GM10248 (cell line): ENCODE measurements around the gene SCAMP4.

Experiments used
- CTCF ChIA-PET: fragments of 300-600 bp; sonication (Branson Sonifier 250); formaldehyde crosslinking; extraction: SDS; loops from one replicate; lab custom pipeline; 2021; ENCODE audit warnings: antibody characterized with exemption; lab: Yijun Ruan, JAX
- POLR2A ChIA-PET: fragments of 350-650 bp; sonication (Branson Sonifier 250); formaldehyde crosslinking; extraction: SDS; loops from one replicate; lab custom pipeline; 2020; ENCODE audit warnings: antibody characterized with exemption; lab: Yijun Ruan, JAX
- DNase-seq: peaks from one replicate; pipeline ENCODE4 v3.0.0; 2012; ENCODE audit errors: extremely low spot score
- CTCF ChIP-seq: IDR thresholded peaks from 2 replicates; pipeline ENCODE4 v1.5.1; 2012; ENCODE audit warnings: mild to moderate bottlenecking, low read depth; ENCODE audit errors: extremely low read depth, missing control alignments, control extremely low read depth

SCAMP4 gene

GRCh38 chr19:1913781-1914577 is 8.8 kb downstream of the SCAMP4 start:
- DNase-seq, result no peak
- TF ChIP-seq CTCF, result no peak
- POLR2A ChIA-PET, result no interaction called here
- CTCF ChIA-PET, result interaction anchor here (1.2 to 2.2 kb wide), 3 partner anchors 14 to 16 kb away, joined by 4 to 7 read pairs (median 6); no protein-coding TSS in a partner anchor

GRCh38 chr19:1914826-1915341 is 9.7 kb downstream of the SCAMP4 start:
- ChIA-PET CTCF (interaction anchor here (1.2 to 2.2 kb wide), 3 partner anchors 13 to 16 kb away, joined by 3 to 7 read pairs (median 4); no protein-coding TSS in a partner anchor), POLR2A (no interaction called here)
- TF ChIP-seq CTCF, result no peak
- DNase-seq, result no peak

DNA sequence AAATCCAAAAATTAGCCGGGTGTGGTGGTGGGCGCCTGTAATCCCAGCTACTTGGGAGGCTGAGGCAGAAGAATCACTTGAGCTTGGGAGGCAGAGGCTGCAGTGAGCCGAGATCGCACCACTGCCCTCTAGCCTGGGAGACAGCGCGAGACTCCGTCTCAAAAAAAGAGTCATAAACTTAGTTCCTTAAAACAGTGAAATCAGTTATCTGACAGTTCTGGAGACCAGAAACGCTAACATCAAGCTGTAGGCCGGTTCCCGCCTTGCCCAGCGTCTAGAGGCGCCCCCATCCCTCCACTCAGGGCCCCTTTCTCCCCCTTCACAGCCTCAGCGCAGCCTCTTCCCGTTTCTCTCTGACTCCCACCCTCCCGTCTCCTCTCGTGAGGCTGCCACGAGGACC is 11.9 kb downstream of the SCAMP4 start:
- CTCF ChIA-PET, result interaction anchor here (1.2 to 1.8 kb wide), 3 partner anchors 11 to 20 kb away, joined by 4 to 6 read pairs (median 4); no protein-coding TSS in a partner anchor
- DNase-seq, result no peak
- TF ChIP-seq CTCF, result no peak
- POLR2A ChIA-PET, result no interaction called here

GRCh38 chr19:1917926-1918325 is 12.7 kb downstream of the SCAMP4 start:
- no peak for TF ChIP-seq CTCF
- ChIA-PET POLR2A (no interaction called here), CTCF (no interaction called here)
- no peak for DNase-seq

DNA sequence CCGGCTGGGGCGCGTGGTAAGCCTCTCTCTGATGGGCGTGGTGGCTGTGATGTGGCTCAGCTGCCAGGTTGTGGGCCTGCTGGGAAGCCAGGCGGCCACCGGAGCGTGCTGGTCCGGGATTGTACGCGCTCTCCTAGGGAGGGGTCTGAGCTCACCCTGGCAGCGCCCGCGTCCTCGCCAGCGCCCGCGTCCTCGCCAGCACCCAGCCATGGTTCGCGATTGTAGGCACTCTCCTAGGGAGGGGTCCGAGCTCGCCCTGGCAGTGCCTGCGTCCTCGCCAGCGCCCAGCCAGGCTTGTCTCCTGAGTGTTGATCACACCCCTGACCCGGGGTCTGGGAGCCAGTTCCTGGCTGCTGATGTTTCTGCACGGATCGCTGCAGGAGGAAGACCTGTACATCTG is 13.8 kb downstream of the SCAMP4 start:
- no peak for TF ChIP-seq CTCF
- POLR2A ChIA-PET, result interaction anchor here (0.6 kb wide), 1 partner anchor 9 kb away, joined by 5 read pairs; no protein-coding TSS in a partner anchor
- DNase-seq, result no peak
- CTCF ChIA-PET, result interaction anchor here (1.3 kb wide), 1 partner anchor 10 kb away, joined by 3 read pairs; no protein-coding TSS in a partner anchor

GRCh38 chr19:1920644-1921043 is 15.4 kb downstream of the SCAMP4 start:
- ChIA-PET POLR2A (no interaction called here), CTCF (interaction anchor here (1.5 kb wide), 1 partner anchor 9 kb away, joined by 5 read pairs; no protein-coding TSS in a partner anchor)
- DNase-seq, result no peak
- TF ChIP-seq CTCF, result no peak
